Naive thymus-derived CD8-positive, alpha-beta T cell (primary cell): ENCODE measurements around the gene NLRC5. TPM values are rescaled to one million over a fixed set of nuclear protein-coding genes. Genes with fewer than 3 reads are reported as not detected.

Source experiments
- ATAC-seq, 2 donors: fragments of 150-1000 bp; cut with Tn5 transposase in 1 of 2; sonication (Bioruptor Pico), chemical (Tn5 transposase) in 1 of 2; 1 replicate in 1 of 2; 2 replicates in 1 of 2; pipeline ENCODE4 v1.10.0; 2021; ENCODE audit warnings: mild to moderate bottlenecking in 2 of 2, moderate library complexity in 2 of 2
- POLR2A ChIA-PET: fragments of 350-600 bp; sonication (Branson Sonifier 250); formaldehyde crosslinking; loops from one replicate; lab custom pipeline; 2021; ENCODE audit warnings: antibody characterized with exemption; lab: Charles Lee
- DNase-seq, 10 donors: peaks; one replicate each; pipeline versions ENCODE4 v3.0.0 to v3.0.0-alpha.2; 2020 to 2022
- H3K27ac Mint-ChIP-seq, 10 donors: one replicate each; pipeline ENCODE4 v1.8.0; 2020 to 2022; ENCODE audit warnings: mild to moderate bottlenecking in 10 of 10, mixed read lengths in 10 of 10, moderate library complexity in 4 of 10, inconsistent platforms in 1 of 10
- H3K27me3 Mint-ChIP-seq, 5 donors: one replicate each; pipeline ENCODE4 v1.8.0; 2021 to 2022; ENCODE audit warnings: mixed read lengths in 5 of 5
- H3K36me3 Mint-ChIP-seq, 3 donors: one replicate each; pipeline ENCODE4 v1.8.0; 2020 to 2022; ENCODE audit warnings: mixed read lengths in 3 of 3, mild to moderate bottlenecking in 2 of 3, inconsistent platforms in 1 of 3
- H3K4me1 Mint-ChIP-seq, 4 donors: one replicate each; pipeline ENCODE4 v1.8.0; 2021 to 2022; ENCODE audit warnings: mixed read lengths in 4 of 4
- H3K4me3 Mint-ChIP-seq, 10 donors: one replicate each; pipeline ENCODE4 v1.8.0; 2020 to 2022; ENCODE audit warnings: mild to moderate bottlenecking in 10 of 10, mixed read lengths in 10 of 10, moderate library complexity in 6 of 10, inconsistent platforms in 1 of 10
- H3K9me3 Mint-ChIP-seq, 9 donors: one replicate each; pipeline ENCODE4 v1.8.0; 2020 to 2022; ENCODE audit warnings: mixed read lengths in 9 of 9, mild to moderate bottlenecking in 3 of 9, inconsistent platforms in 1 of 9, moderate library complexity in 1 of 9
- polyA plus RNA-seq, 3 donors: library from polyadenylated mRNA; unstranded; fragments of 300-500 nt; fragmentation: Illumina TruSeq; gene quantifications; one replicate each; pipeline ENCODE4 v1.2.3, GENCODE V29; 2021
- total RNA-seq, 8 experiments: library from RNA in 2 of 8; stranded (reverse) in 2 of 8; gene quantifications; one replicate each; pipeline ENCODE4 v1.2.3 and lab custom pipeline; 2021 to 2026

NLRC5 gene
- total and polyA plus RNA-seq, 5 experiments from 2014 or later = 70.4 to 488 (median 137) TPM

- Mint-ChIP-seq H3K4me1 (peaks cover 54 to 93% (median 84%) of the 10 kb centered on the region in 4 donors), H3K27ac (peak overlapping the region; percentile 73 to 92 (median 85)), H3K9me3 (peaks cover 0 to 11% (median 0%) of the 10 kb centered on the region in 9 donors), H3K27me3 (no peaks in the 10 kb centered on the region), H3K4me3 (peak overlapping the region in 8 of 10 donors; percentile 22 to 78 (median 60)), H3K36me3 (peaks cover 0 to 78% (median 36%) of the 10 kb centered on the region in 3 donors)
- no peak for ATAC-seq
- POLR2A ChIA-PET = interaction anchor here (0.6 to 15.3 kb wide), 10 partner anchors 8 to 120 kb away, joined by 3 to 319 read pairs (median 6); partner anchors contain the start of genes HERPUD1 and NLRC5
- no peak for DNase-seq
Measured at GRCh38 chr16:57028086-57028485, 38.7 kb downstream of the NLRC5 start.

DNA sequence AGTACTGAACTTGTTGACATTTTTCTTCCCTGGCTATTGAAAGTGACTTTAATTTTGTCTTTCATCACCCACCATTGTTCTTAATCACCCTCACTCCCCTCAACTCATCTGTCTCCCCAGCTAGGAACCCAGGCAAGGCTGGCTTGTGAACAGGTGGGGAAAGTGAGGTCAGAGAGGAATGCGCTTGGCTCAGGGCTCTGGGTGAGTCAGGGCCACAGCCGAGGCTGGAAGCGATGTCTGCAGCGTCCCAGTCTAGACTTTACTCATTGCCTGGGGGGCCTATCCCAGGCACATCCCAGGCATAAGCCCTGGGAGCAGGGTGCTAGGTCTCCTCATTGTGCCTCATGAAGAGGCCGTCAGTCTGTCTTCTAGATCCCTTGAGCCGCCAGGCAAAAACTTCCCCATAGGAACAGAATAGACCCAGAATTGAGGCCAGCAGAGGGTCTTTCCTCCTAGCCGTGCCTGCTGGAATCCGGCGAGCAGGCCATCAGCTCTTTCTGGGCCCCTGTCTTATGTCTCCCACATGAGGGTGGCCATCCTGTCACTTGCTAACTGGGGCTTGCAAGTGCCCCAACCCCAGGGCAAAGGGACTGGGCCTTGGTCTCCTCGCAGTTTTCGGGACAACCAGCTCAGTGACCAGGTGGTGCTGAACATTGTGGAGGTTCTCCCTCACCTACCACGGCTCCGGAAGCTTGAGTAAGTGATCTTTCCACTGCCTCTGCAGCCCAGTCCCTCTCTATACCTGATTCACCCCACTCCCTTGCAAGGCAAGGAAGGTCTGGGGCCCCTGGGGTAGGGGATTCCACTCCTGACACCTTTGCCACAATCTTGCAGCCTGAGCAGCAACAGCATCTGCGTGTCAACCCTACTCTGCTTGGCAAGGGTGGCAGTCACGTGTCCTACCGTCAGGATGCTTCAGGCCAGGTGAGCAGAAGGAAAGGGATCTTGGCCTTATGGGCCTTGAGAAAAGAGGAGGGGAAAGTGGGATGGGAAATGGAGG is 40.1 kb downstream of the NLRC5 start:
- peaks cover 0 to 84% (median 40%) of the 10 kb centered on the region in 3 donors for H3K36me3 Mint-ChIP-seq
- peak overlapping the region; percentile 28 to 92 (median 80) for H3K27ac Mint-ChIP-seq
- H3K4me3 Mint-ChIP-seq = peak overlapping the region in 2 of 10 donors; percentile 14 to 15
- H3K27me3 Mint-ChIP-seq = no peaks in the 10 kb centered on the region
- DNase-seq = no peak
- no peak for ATAC-seq
- POLR2A ChIA-PET = interaction anchor here (0.5 to 15.3 kb wide), 10 partner anchors 3 to 58 kb away, joined by 3 to 319 read pairs (median 5); partner anchors contain the start of gene NLRC5
- H3K4me1 Mint-ChIP-seq = peaks cover 53 to 93% (median 84%) of the 10 kb centered on the region in 4 donors
- H3K9me3 Mint-ChIP-seq = peaks cover 0 to 11% (median 0%) of the 10 kb centered on the region in 9 donors

DNA sequence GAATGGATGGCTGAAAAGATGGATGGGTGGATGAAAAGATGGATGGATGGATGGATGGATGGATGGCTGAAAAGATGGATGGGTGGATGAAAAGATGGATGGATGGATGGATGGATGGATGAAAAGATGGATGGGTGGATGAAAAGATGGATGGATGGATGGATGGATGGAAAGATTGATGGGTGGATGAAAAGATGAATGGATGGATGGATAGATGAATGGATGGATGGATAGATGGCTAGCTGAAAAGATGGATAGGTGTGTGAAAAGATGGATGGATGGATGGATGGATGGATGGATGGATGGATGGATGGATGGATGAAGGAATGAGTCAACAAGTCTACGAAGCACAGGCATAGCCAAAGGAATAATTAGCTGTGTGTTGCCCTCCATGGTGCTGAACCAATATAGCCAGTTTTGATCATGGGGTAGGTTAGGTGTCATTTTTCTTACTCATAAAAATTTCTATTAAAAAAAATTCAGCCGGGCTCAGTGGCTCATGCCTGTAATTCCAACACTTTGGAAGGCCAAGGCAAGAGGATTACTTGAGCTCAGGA is 41.1 kb downstream of the NLRC5 start:
- DNase-seq (no peak), ATAC-seq (no peak)
- H3K27ac Mint-ChIP-seq = peak overlapping the region; percentile 7 to 92 (median 78)
- no peaks in the 10 kb centered on the region for H3K27me3 Mint-ChIP-seq
- POLR2A ChIA-PET = interaction anchor here (1.0 to 15.3 kb wide), 7 partner anchors 4 to 47 kb away, joined by 3 to 319 read pairs (median 6); partner anchors contain the start of gene NLRC5
- H3K36me3 Mint-ChIP-seq = peaks cover 0 to 87% (median 42%) of the 10 kb centered on the region in 3 donors
- peaks cover 0 to 11% (median 0%) of the 10 kb centered on the region in 9 donors for H3K9me3 Mint-ChIP-seq
- peaks cover 54 to 93% (median 83%) of the 10 kb centered on the region in 4 donors for H3K4me1 Mint-ChIP-seq
- H3K4me3 Mint-ChIP-seq = peak overlapping the region in 2 of 10 donors; percentile 18 to 47

GRCh38 chr16:57031156-57031555 is 41.8 kb downstream of the NLRC5 start:
- no peak overlapping the region for H3K4me3 Mint-ChIP-seq
- H3K36me3 Mint-ChIP-seq = peaks cover 0 to 87% (median 46%) of the 10 kb centered on the region in 3 donors
- H3K9me3 Mint-ChIP-seq = peaks cover 0 to 11% (median 0%) of the 10 kb centered on the region in 9 donors
- POLR2A ChIA-PET = interaction anchor here (0.7 to 15.3 kb wide), 7 partner anchors 5 to 252 kb away, joined by 3 to 319 read pairs (median 6); partner anchors contain the start of gene NLRC5
- ATAC-seq (no peak), DNase-seq (no peak)
- H3K4me1 Mint-ChIP-seq = peaks cover 56 to 93% (median 83%) of the 10 kb centered on the region in 4 donors
- H3K27ac Mint-ChIP-seq = peak overlapping the region in 8 of 10 donors; percentile 48 to 85 (median 72)
- H3K27me3 Mint-ChIP-seq = no peaks in the 10 kb centered on the region

GRCh38 chr16:57032346-57032745 is 43.0 kb downstream of the NLRC5 start:
- POLR2A ChIA-PET = interaction anchor here (0.7 to 15.3 kb wide), 6 partner anchors 4 to 213 kb away, joined by 3 to 319 read pairs (median 10); partner anchors contain the start of gene NLRC5
- peak overlapping the region in 7 of 10 donors; percentile 51 to 94 (median 74) for H3K27ac Mint-ChIP-seq
- H3K27me3 Mint-ChIP-seq = no peaks in the 10 kb centered on the region
- DNase-seq (no peak), ATAC-seq (no peak)
- peaks cover 0 to 11% (median 0%) of the 10 kb centered on the region in 9 donors for H3K9me3 Mint-ChIP-seq
- H3K4me3 Mint-ChIP-seq = no peak overlapping the region
- H3K36me3 Mint-ChIP-seq = peaks cover 0 to 84% (median 46%) of the 10 kb centered on the region in 3 donors
- peaks cover 54 to 93% (median 83%) of the 10 kb centered on the region in 4 donors for H3K4me1 Mint-ChIP-seq

- Mint-ChIP-seq H3K27ac (peak overlapping the region; percentile 55 to 100 (median 88)), H3K36me3 (peaks cover 0 to 83% (median 43%) of the 10 kb centered on the region in 3 donors), H3K4me1 (peaks cover 53 to 93% (median 83%) of the 10 kb centered on the region in 4 donors), H3K4me3 (no peak overlapping the region), H3K9me3 (peaks cover 0 to 11% (median 0%) of the 10 kb centered on the region in 9 donors), H3K27me3 (no peaks in the 10 kb centered on the region)
- DNase-seq (no peak), ATAC-seq (no peak)
- POLR2A ChIA-PET = interaction anchor here (0.7 to 15.3 kb wide), 7 partner anchors 3 to 214 kb away, joined by 3 to 319 read pairs (median 8); partner anchors contain the start of gene NLRC5
Measured at GRCh38 chr16:57032931-57033330, 43.6 kb downstream of the NLRC5 start.

- peak overlapping the region in 6 of 10 donors; percentile 4 to 91 (median 19) for H3K4me3 Mint-ChIP-seq
- H3K36me3 Mint-ChIP-seq = peaks cover 0 to 78% (median 40%) of the 10 kb centered on the region in 3 donors
Measured at GRCh38 chr16:57036315-57036714, 47.0 kb downstream of the NLRC5 start.

GRCh38 chr16:57036945-57037344 is 47.6 kb downstream of the NLRC5 start:
- Mint-ChIP-seq H3K27me3 (no peaks in the 10 kb centered on the region), H3K9me3 (no peaks in the 10 kb centered on the region), H3K4me1 (peaks cover 56 to 95% (median 88%) of the 10 kb centered on the region in 4 donors), H3K27ac (peak overlapping the region; percentile 87 to 100 (median 97)), H3K36me3 (peaks cover 0 to 72% (median 34%) of the 10 kb centered on the region in 3 donors), H3K4me3 (peak overlapping the region in 9 of 10 donors; percentile 18 to 91 (median 59))
- DNase-seq = no peak
- POLR2A ChIA-PET = interaction anchor here (0.7 to 13.2 kb wide), 6 partner anchors 10 to 72 kb away, joined by 3 to 319 read pairs (median 4); partner anchors contain the start of gene NLRC5
- no peak for ATAC-seq

More at GRCh38 chr16:57036315-57036714, 47.0 kb downstream of the NLRC5 start:
- H3K9me3 Mint-ChIP-seq = no peaks in the 10 kb centered on the region
- ATAC-seq (no peak), DNase-seq (no peak)
- H3K4me1 Mint-ChIP-seq = peaks cover 59 to 95% (median 87%) of the 10 kb centered on the region in 4 donors
- H3K27me3 Mint-ChIP-seq = no peaks in the 10 kb centered on the region
- POLR2A ChIA-PET = interaction anchor here (0.7 to 13.2 kb wide), 4 partner anchors 10 to 71 kb away, joined by 3 to 319 read pairs (median 70); partner anchors contain the start of gene NLRC5
- H3K27ac Mint-ChIP-seq = peak overlapping the region; percentile 87 to 100 (median 97)

- Mint-ChIP-seq H3K4me1 (peaks cover 59 to 97% (median 97%) of the 10 kb centered on the region in 4 donors), H3K4me3 (peak overlapping the region in 9 of 10 donors; percentile 15 to 91 (median 65)), H3K9me3 (no peaks in the 10 kb centered on the region), H3K27ac (peak overlapping the region; percentile 87 to 100 (median 97)), H3K27me3 (no peaks in the 10 kb centered on the region), H3K36me3 (peaks cover 0 to 74% (median 34%) of the 10 kb centered on the region in 3 donors)
- ATAC-seq (no peak), DNase-seq (no peak)
- POLR2A ChIA-PET = interaction anchor here (0.6 to 13.2 kb wide), 13 partner anchors 12 to 444 kb away, joined by 3 to 319 read pairs (median 4); partner anchors contain the start of gene NLRC5
Measured at GRCh38 chr16:57038166-57038565, 48.8 kb downstream of the NLRC5 start.

DNA sequence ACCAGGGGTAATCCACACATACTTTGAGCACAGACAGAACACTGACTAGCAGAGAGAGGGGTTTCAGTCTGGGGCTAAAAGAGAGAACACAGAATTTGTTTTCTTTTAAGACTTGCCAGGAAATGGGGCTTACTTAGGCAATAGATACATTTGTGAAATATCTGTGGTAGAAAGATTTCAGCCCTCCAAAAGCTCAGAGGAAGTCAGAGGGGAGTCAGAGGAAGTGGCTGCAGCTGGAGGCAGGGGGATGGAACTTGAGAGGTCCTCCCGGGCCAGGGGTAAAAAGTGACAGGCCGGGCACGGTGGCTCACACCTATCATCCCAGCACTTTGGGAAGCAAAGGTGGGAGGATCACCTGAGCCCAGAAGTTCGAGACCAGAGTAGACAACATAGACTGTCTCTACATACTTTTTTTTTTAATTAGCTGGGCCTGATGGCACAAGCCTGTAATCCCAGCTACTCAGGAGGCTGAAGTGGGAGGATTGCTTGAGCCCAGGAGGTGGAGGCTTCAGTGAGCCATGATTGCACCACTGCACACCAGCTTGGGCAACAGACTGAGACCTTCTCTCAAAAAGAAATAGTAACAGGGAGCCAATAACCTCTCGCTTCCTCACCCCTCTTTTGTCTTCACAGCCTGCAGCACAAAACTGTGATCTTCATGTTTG is 49.9 kb downstream of the NLRC5 start:
- H3K36me3 Mint-ChIP-seq = peaks cover 0 to 73% (median 37%) of the 10 kb centered on the region in 3 donors
- no peaks in the 10 kb centered on the region for H3K9me3 Mint-ChIP-seq
- peak overlapping the region; percentile 88 to 100 (median 97) for H3K27ac Mint-ChIP-seq
- peak overlapping the region; percentile 64 to 91 (median 80) for H3K4me3 Mint-ChIP-seq
- peak in 5 of 10 donors; percentile 19 to 67 (median 58) for DNase-seq
- POLR2A ChIA-PET = interaction anchor here (0.6 to 13.2 kb wide), 21 partner anchors 12 to 188 kb away, joined by 3 to 319 read pairs (median 5); partner anchors contain the start of genes HERPUD1 and NLRC5
- no peaks in the 10 kb centered on the region for H3K27me3 Mint-ChIP-seq
- ATAC-seq = peak; percentile 47 to 48
- H3K4me1 Mint-ChIP-seq = peaks cover 55 to 96% (median 93%) of the 10 kb centered on the region in 4 donors
